Astrocyte (in vitro differentiated cells and primary cell): ENCODE data around the gene RIMBP2.

ENCODE experiments used
- CTCF ChIP-seq: IDR thresholded peaks from 2 replicates; pipeline ENCODE4 v1.5.1; 2011; ENCODE audit warnings: low read depth, mild to moderate bottlenecking, inconsistent platforms, low read length, moderate library complexity; ENCODE audit not compliant: insufficient read depth
- EZH2 ChIP-seq: IDR thresholded peaks from 2 replicates; pipeline ENCODE4 v1.6.1; 2012; ENCODE audit warnings: mild to moderate bottlenecking, low read length, inconsistent platforms; ENCODE audit not compliant: insufficient read depth

- TF ChIP-seq CTCF (no peak), EZH2 (no peak)
Observed at GRCh38 chr12:130569521-130569920, 146.6 kb downstream of the RIMBP2 start.
